GM18519 (cell line): ENCODE data around the gene CBARP.
"Not testable (repeated sequence)": the region's sequence is repeated elsewhere in the genome, so short reads cannot be mapped to it uniquely, and the experiment has no call there.

Experiments used
- ATAC-seq: cut with Tn5 transposase; IDR thresholded peaks from one replicate; pipeline ENCODE4 v1.9.1; 2021; ENCODE audit warnings: mild to moderate bottlenecking, moderate library complexity; ENCODE audit not compliant: unreplicated experiment, low FRiP score

CBARP gene

GRCh38 chr19:1218751-1219567, 18.8 kb downstream of the CBARP start:
- no peak for ATAC-seq

GRCh38 chr19:1217366-1217765, 20.4 kb downstream of the CBARP start:
- ATAC-seq: no peak

DNA sequence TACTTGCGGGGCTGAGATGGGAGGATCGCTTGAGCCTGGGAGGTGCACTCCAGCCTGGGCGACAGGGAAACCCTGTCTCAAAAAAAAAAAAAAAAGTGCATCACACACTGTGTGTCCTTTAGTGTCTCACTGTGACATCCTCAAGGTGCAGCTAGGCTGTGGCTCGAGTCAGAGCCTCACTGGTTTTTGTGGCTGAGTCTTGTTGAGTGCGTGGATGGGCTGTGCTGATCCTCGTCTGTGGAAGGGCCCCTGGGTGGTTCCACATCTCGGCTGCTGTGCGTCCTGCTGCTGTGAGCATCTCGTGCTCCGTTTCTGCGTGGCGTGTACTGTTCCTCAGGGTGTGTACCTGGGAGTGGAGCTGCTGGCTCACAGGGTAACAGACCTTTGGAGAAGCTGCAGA, 21.0 kb downstream of the CBARP start:
- ATAC-seq: no peak

GRCh38 chr19:1214862-1215731, 22.7 kb downstream of the CBARP start:
- no peak for ATAC-seq

GRCh38 chr19:1214299-1214861, 23.4 kb downstream of the CBARP start:
- ATAC-seq: no peak

DNA sequence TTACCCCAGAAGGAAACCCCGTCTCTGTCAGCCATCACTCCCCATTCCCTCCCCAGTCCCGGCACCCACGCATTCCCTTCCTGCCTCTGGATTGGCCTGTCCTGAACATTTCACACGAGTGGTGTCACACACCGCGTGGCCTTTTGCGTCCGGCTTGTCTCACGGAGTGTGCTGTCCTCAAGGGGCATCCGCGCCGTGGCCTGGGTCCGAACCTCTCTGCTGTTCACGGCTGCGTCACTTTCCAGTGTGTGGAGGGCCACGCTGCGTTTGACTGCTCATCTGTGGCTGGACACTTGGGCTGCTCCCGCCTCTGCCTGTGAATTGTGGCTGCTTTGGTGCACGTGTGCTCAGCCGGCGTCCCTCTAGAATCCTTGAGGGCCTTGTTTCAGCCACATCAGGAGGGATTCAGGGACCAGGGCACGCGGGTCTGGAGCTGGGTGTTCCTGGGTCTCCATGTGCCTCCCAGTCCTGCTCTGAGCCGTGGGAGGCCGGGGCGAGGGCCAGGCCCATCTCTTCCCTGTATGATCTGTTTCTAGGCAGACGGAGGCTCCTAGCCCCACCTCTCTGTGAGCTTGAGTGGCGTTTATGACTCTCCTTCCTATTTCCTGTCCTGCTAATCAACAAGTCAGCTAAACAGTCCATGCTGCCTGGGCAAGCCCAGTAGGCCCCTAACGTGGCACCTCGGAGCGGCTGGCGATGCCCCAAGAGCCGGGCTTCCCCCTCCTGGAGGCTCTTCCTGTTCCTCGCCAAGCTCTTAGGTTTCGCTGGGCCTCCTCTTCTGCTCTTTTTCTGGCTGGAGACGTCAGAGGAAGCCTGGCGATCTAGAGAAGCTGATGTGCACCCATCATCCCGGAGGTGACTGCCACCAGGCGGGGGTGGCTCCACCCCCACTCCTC, 24.2 kb downstream of the CBARP start:
- no peak for ATAC-seq

GRCh38 chr19:1211494-1212234, 26.1 kb downstream of the CBARP start:
- ATAC-seq: no peak

- no peak for ATAC-seq
These were observed 27.6 kb downstream of the CBARP start for GRCh38 chr19:1210227-1210538.

- not testable (repeated sequence) for ATAC-seq
These were observed 29.0 kb downstream of the CBARP start for GRCh38 chr19:1208830-1209229.

GRCh38 chr19:1206864-1207450, 30.8 kb downstream of the CBARP start:
- no peak for ATAC-seq

- ATAC-seq: no peak
These were observed 31.5 kb downstream of the CBARP start for GRCh38 chr19:1206150-1206863.

DNA sequence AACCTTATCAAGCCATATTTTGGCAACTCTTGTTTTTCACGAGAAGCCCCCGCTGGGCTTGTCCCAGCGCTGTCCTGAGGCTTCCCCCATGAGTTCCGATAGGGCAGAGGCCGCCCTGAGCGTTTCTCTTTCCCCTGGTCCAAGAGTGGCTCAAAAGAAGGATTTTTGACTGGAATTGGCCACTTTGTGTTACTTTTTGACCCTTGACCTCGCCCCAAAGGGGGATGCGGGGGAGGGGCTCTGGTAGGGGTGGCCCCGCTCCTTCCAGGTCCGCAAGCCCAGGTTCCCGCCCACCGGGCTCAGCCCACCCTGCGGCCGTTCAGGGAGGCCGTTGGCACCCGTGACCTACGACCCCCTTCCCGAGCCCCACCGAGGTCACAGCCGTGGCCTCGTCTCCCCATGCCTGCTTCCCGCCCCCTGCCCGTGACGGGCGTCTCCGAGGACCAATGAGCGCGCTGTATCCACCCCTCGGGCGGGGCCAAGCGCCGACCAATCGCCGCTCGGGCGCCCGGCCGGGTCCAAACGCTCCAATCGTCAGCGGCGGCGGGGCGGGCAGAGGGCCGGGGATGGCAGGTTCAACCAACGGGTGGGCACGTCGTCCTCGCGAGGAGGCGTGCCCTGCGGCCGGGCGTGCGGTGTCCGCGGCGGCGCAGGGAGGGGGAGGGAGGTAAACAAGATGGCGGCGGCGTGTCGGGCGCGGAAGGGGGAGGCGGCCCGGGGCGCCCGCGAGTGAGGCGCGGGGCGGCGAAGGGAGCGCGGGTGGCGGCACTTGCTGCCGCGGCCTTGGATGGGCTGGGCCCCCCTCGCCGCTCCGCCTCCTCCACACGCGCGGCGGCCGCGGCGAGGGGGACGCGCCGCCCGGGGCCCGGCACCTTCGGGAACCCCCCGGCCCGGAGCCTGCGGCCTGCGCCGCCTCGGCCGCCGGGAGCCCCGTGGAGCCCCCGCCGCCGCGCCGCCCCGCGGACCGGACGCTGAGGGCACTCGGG, 32.4 kb downstream of the CBARP start, which contains the start of gene STK11:
STK11 (plus strand) TSS at position 665 of the 986 bp plus-strand sequence. CDS start 1,136 bp downstream, outside the sequence.
- peak; percentile 56 for ATAC-seq

- ATAC-seq: not testable (repeated sequence)
These were observed 37.2 kb downstream of the CBARP start for GRCh38 chr19:1200614-1201013.

- no peak for ATAC-seq
These were observed 38.3 kb downstream of the CBARP start for GRCh38 chr19:1199531-1199930.

DNA sequence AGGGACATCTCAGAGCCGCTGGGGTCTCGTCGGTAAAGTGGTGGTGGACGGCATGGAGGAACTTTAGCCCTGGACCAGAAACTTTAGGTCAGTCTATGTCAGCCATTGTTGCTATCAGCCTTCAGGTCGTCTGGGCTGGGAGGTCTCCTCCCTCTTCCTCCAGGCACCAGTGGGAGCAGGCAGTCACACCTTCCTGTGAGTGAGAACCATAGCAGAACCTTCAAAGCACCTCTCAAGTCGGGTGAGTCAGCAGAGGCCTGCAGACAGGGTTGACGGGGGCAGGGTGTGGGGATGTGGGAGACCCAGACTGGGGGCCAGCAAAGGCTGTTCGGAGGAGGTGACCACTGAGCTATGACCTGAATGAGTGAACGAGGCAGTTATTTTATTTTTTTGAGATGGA, 48.4 kb downstream of the CBARP start:
- no peak for ATAC-seq

- ATAC-seq: no peak
These were observed 54.1 kb downstream of the CBARP start for GRCh38 chr19:1183543-1184172.

GRCh38 chr19:1182727-1183126, 55.1 kb downstream of the CBARP start:
- ATAC-seq: no peak
